Retinal pigment epithelial cell (primary cell): Measurements from ENCODE around the gene BLOC1S5.

Experiments
- DNase-seq: peaks from one replicate; pipeline ENCODE4 v3.0.0-alpha.2; 2010; ENCODE audit warnings: low read depth
- H3K4me3 ChIP-seq: 2 replicates; pipeline ENCODE4 v1.5.1; 2011; ENCODE audit warnings: mild to moderate bottlenecking, low read length, control low read depth, moderate library complexity
- CTCF ChIP-seq: conservative IDR thresholded peaks from 2 replicates; pipeline ENCODE4 v1.5.1; 2011; ENCODE audit warnings: low read depth, low read length, control low read depth, inconsistent platforms

Gene BLOC1S5

GRCh38 chr6:8080362-8081151 is 16.4 kb upstream of the BLOC1S5 start:
- no peak for TF ChIP-seq CTCF
- DNase-seq = no peak

GRCh38 chr6:8079126-8079525 is 14.9 kb upstream of the BLOC1S5 start:
- no peak for TF ChIP-seq CTCF
- no peak for DNase-seq
- no peak overlapping the region for H3K4me3 ChIP-seq

More at GRCh38 chr6:8080362-8081151, 16.4 kb upstream of the BLOC1S5 start:
- H3K4me3 ChIP-seq = no peak overlapping the region

- H3K4me3 ChIP-seq = no peak overlapping the region
- DNase-seq = no peak
- no peak for TF ChIP-seq CTCF
These were observed 13.8 kb upstream of the BLOC1S5 start for GRCh38 chr6:8077991-8078390.

- TF ChIP-seq CTCF = no peak
- no peak overlapping the region for H3K4me3 ChIP-seq
- DNase-seq = no peak
These were observed 11.5 kb upstream of the BLOC1S5 start for GRCh38 chr6:8075704-8076103.

- no peak for DNase-seq
- no peak overlapping the region for H3K4me3 ChIP-seq
- TF ChIP-seq CTCF = no peak
These were observed 11.0 kb upstream of the BLOC1S5 start for GRCh38 chr6:8075185-8075584.

- no peak for TF ChIP-seq CTCF
- peak; percentile 37 for DNase-seq
- H3K4me3 ChIP-seq = no peak overlapping the region
These were observed 10.0 kb upstream of the BLOC1S5 start for GRCh38 chr6:8074213-8074612.

- DNase-seq = no peak
- TF ChIP-seq CTCF = no peak
- H3K4me3 ChIP-seq = no peak overlapping the region
These were observed 9.6 kb upstream of the BLOC1S5 start for GRCh38 chr6:8073758-8074157.
